Large intestine (tissue), 3 donors: ENCODE data around the gene TMEM174. TPM values are rescaled to one million over a fixed set of nuclear protein-coding genes. Genes with fewer than 3 reads are reported as not detected.
A peak's percentile ranks its signal among the peaks of the same experiment; 100 is the strongest.

Experiments used
- DNase-seq, 2 donors: peaks; one replicate each; pipeline versions ENCODE4 v3.0.0 to v3.0.0-alpha.2; 2013
- H3K27ac ChIP-seq: one replicate; pipeline ENCODE4 v1.5.1; 2013; ENCODE audit warnings: low read length
- H3K27me3 ChIP-seq: 2 replicates; pipeline ENCODE4 v1.6.1; 2013; ENCODE audit warnings: low read length; ENCODE audit not compliant: control insufficient read depth, insufficient read depth
- H3K36me3 ChIP-seq: 2 replicates; pipeline ENCODE4 v1.6.1; 2013; ENCODE audit warnings: low read length; ENCODE audit not compliant: control insufficient read depth, insufficient read depth
- H3K4me1 ChIP-seq: one replicate; pipeline ENCODE4 v1.6.1; 2013; ENCODE audit warnings: low read length; ENCODE audit not compliant: control insufficient read depth, insufficient read depth
- H3K4me3 ChIP-seq: one replicate; pipeline ENCODE4 v1.5.1; 2013; ENCODE audit warnings: low read length
- H3K9me3 ChIP-seq: one replicate; pipeline ENCODE4 v1.6.1; 2013; ENCODE audit warnings: mild to moderate bottlenecking, low read depth, low read length, moderate library complexity; ENCODE audit not compliant: control insufficient read depth
- WGBS: methylation state at CpG from one replicate; pipeline ENCODE4 v1.1.5; 2013; ENCODE audit warnings: low lambda C conversion rate; ENCODE audit not compliant: insufficient coverage; 5-methylcytosine and 5-hydroxymethylcytosine counted together
- polyA plus RNA-seq: library from polyadenylated mRNA; unstranded; fragments of 120-200 nt; gene quantifications from one replicate; pipeline ENCODE4 v1.2.1, GENCODE V29; 2013

Gene TMEM174
- polyA plus RNA-seq, 1 donor, result not detected

GRCh38 chr5:73152411-73153388 lies 20.3 kb upstream of the TMEM174 start:
- Histone ChIP-seq H3K36me3 (no peaks in the 10 kb centered on the region), H3K27me3 (no peaks in the 10 kb centered on the region), H3K4me3 (no peak overlapping the region), H3K4me1 (peaks cover 11% of the 10 kb centered on the region), H3K9me3 (no peaks in the 10 kb centered on the region), H3K27ac (no peak overlapping the region)
- DNase-seq, result no peak
- WGBS, result no CpG with 5 or more reads among the region's 14 CpGs

DNA sequence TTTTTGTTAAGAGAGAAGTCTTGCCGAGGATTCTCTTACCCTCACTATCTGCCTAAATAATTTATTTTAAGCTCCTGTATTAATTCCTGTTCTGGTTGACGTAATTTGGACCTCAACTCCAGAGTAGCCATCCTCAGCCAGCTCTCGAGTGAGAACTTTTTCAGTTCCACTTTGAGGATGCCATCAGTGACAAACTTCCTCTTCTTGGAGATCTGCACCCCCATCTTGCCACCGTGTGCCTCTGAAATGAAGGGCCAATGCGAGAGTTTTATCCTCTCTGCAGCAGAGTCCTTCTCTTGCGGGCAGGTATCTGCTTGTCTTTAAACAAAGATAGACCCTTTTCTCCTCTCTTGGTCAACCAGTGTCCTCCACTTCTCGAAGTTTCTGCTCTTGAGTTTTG lies 19.5 kb upstream of the TMEM174 start:
- Histone ChIP-seq H3K4me3 (no peak overlapping the region), H3K4me1 (peaks cover 11% of the 10 kb centered on the region), H3K9me3 (no peaks in the 10 kb centered on the region), H3K27ac (no peak overlapping the region), H3K36me3 (no peaks in the 10 kb centered on the region), H3K27me3 (no peaks in the 10 kb centered on the region)
- DNase-seq, result no peak
- 90% methylated on average over 1 of the region's 7 CpGs for WGBS

- Histone ChIP-seq H3K36me3 (no peaks in the 10 kb centered on the region), H3K27ac (no peak overlapping the region), H3K4me3 (no peak overlapping the region), H3K4me1 (peaks cover 11% of the 10 kb centered on the region), H3K27me3 (no peaks in the 10 kb centered on the region), H3K9me3 (no peaks in the 10 kb centered on the region)
- no peak for DNase-seq
- 96% methylated on average over 4 of the region's 5 CpGs for WGBS
These were observed 18.6 kb upstream of the TMEM174 start for GRCh38 chr5:73154208-73155006.

- Histone ChIP-seq H3K27ac (no peak overlapping the region), H3K27me3 (no peaks in the 10 kb centered on the region), H3K36me3 (no peaks in the 10 kb centered on the region), H3K9me3 (no peaks in the 10 kb centered on the region), H3K4me1 (peaks cover 8% of the 10 kb centered on the region), H3K4me3 (no peak overlapping the region)
- no CpG with 5 or more reads among the region's 18 CpGs for WGBS
- no peak for DNase-seq
These were observed 17.4 kb upstream of the TMEM174 start for GRCh38 chr5:73155271-73156222.

- H3K4me1 ChIP-seq, result no peaks in the 10 kb centered on the region
- H3K4me3 ChIP-seq, result no peak overlapping the region
- DNase-seq, result no peak
- WGBS, result 83% methylated on average over 1 of the region's 6 CpGs
- H3K27me3 ChIP-seq, result no peaks in the 10 kb centered on the region
- no peaks in the 10 kb centered on the region for H3K36me3 ChIP-seq
- H3K27ac ChIP-seq, result no peak overlapping the region
- H3K9me3 ChIP-seq, result no peaks in the 10 kb centered on the region
These were observed 15.3 kb upstream of the TMEM174 start for GRCh38 chr5:73157414-73158303.

DNA sequence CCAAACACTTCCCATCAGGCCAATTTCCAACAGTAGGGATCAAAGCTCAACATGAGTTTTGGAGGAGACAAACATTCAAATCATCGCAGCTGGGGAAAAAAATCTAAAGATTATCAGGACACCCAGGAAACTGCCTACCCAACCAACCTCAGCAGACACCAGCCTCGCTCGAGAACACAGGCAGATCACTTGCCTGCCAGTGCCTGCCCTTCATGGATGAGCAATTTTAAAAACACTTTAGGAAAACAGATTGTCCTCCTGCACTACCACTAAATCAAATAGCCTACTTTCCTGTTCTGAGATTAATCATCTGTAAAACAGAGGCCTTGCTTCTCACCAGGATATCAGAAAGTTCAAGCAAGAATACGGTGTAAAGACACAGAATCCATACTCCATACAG lies 14.7 kb upstream of the TMEM174 start:
- WGBS, result 100% methylated on average over 1 of the region's 4 CpGs
- Histone ChIP-seq H3K27me3 (no peaks in the 10 kb centered on the region), H3K36me3 (no peaks in the 10 kb centered on the region), H3K9me3 (no peaks in the 10 kb centered on the region), H3K4me3 (no peak overlapping the region), H3K4me1 (no peaks in the 10 kb centered on the region), H3K27ac (no peak overlapping the region)
- DNase-seq, result no peak

GRCh38 chr5:73160239-73160671 lies 12.7 kb upstream of the TMEM174 start:
- no peaks in the 10 kb centered on the region for H3K36me3 ChIP-seq
- no peaks in the 10 kb centered on the region for H3K4me1 ChIP-seq
- H3K9me3 ChIP-seq, result no peaks in the 10 kb centered on the region
- no peak for DNase-seq
- H3K27me3 ChIP-seq, result no peaks in the 10 kb centered on the region
- no peak overlapping the region for H3K4me3 ChIP-seq
- 87% methylated on average over 4 of the region's 4 CpGs for WGBS
- no peak overlapping the region for H3K27ac ChIP-seq

- peak; percentile 26 to 55 for DNase-seq
These were observed 2.5 kb upstream of the TMEM174 start for GRCh38 chr5:73170522-73170921.

DNA sequence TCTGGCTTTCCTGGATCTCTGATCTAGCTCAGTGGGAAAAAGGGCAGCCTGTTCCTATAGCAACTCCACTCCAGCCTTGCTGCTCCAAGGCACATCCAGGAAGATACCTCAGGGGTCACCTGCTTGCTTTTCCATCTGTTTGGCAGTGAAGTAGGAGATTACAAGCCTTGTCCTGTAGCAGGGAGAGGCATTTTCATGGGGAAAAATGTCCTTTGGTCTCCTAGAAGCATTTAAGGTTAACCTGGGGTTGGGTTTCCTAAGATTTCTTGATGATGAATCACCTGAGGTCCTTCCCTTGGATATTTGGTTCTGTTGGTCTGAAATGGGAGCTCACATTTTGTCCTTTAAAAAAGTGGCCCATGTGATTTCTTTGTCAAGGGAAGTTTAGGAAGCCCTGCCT lies 1.5 kb upstream of the TMEM174 start:
- DNase-seq, result no peak
- Histone ChIP-seq H3K27me3 (no peaks in the 10 kb centered on the region), H3K9me3 (no peaks in the 10 kb centered on the region), H3K4me3 (no peak overlapping the region), H3K4me1 (no peaks in the 10 kb centered on the region), H3K27ac (no peak overlapping the region), H3K36me3 (no peaks in the 10 kb centered on the region)

More at GRCh38 chr5:73170522-73170921, 2.5 kb upstream of the TMEM174 start:
- H3K9me3 ChIP-seq, result no peaks in the 10 kb centered on the region
- no peaks in the 10 kb centered on the region for H3K4me1 ChIP-seq
- H3K27ac ChIP-seq, result no peak overlapping the region
- no peaks in the 10 kb centered on the region for H3K36me3 ChIP-seq
- H3K27me3 ChIP-seq, result no peaks in the 10 kb centered on the region
- H3K4me3 ChIP-seq, result no peak overlapping the region
